Activated T-cell treated with anti-CD3 and anti-CD28 coated beads, Interleukin-2, amount 50 U/mL, for 48 hours (primary cell): ENCODE results near the gene PATE2.

ENCODE experiments used
- DNase-seq, 2 experiments: peaks; one replicate each; pipeline ENCODE4 v3.0.0-alpha.2; 2020

Gene PATE2

GRCh38 chr11:125778728-125779127 is at the start of gene PATE2:
Gene PATE2, minus strand, starts transcription at chr11:125778828. Its CDS starts 55 bp downstream, at chr11:125778773.
- no peak for DNase-seq

DNA sequence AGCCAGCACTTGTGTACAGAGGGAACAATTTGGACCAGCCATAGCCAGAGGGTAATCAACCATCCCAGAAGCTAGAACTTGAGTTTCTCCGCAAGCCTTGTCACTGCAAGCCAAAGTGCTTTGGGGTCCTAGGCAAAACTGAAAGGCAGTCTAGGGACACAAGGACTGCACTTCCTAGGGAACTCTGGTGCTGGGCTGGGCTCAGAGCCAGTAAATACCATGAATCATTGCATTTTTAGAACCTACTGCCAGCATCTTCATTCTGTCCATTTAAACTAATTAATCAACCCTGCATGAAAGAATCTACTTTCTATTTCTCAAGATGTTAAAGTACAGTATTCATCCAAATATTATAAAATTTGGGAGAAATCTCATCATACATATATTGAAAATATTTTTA is 29.3 kb upstream of the PATE2 start:
- no peak for DNase-seq

DNA sequence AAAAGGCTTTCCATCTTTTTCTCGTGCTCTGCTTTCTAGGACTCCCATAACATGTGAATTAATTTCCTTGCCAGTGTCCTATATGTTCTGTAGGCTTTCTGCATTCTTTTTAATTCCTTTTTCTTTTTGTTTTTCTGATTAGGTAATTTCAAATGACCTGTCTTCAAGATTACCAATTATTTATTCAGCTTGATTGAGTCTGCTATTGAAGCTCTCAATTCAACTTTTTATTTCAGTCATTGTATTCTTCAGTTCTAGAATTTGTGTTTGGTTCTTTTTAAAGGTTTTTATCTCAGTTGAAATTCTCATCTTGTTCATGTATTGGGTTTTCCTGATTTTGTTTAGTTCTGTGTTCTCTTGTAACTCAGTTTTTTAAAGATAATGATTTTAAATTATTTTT is 23.8 kb upstream of the PATE2 start:
- DNase-seq, result no peak

- no peak for DNase-seq
Measured at GRCh38 chr11:125799808-125800207, 21.2 kb upstream of the PATE2 start.

- no peak for DNase-seq
Measured at GRCh38 chr11:125797641-125798040, 19.0 kb upstream of the PATE2 start.

DNA sequence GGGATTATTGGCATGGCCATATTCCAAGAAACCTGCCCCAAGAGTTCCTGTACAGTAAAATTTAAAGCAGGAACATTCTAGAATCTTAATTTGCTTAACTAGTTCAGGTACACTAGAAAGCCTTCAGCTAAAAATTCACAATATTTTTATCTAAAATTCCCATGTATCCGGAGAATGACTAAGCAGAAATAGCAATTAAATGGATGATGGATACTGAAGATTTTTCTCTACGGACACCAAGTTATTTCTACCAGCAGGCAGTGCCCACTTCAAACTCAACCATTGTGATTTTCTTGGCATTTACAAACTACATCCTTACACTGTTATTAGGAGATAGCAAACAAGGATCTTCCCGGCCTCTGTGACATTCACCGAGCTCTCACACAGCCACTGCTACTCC is 12.2 kb upstream of the PATE2 start:
- DNase-seq, result no peak

DNA sequence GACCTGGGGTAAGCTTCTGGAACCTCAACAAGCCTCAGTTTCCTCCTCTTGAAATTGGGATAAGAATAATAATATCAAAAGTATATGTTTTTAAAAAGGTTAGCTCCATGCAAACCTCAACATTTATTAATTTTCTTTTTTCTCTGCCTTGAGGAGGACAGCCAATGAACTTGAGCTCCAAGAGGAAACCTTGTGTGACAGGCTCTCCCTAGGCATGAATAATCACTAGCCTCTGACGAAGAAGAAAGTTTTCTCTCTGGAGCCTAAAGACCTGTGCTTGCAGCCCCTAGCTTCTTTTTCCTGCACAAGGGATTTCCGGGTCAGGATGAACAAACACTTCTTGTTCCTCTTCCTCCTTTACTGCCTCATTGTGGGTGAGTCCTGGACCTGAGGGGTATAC is 9.2 kb upstream of the PATE2 start, which contains the start of gene PATE3:
Gene PATE3, plus strand, starts transcription at position 301 of the 400 bp plus-strand sequence. Its CDS starts 25 bp downstream, at position 326.
- DNase-seq, result no peak

GRCh38 chr11:125784678-125785077 is 6.0 kb upstream of the PATE2 start:
- DNase-seq, result no peak

GRCh38 chr11:125777309-125777708 is 1.3 kb downstream of the PATE2 start:
- no peak for DNase-seq

GRCh38 chr11:125773516-125773915 is 5.1 kb downstream of the PATE2 start:
- DNase-seq, result no peak

GRCh38 chr11:125772834-125773505 is 5.7 kb downstream of the PATE2 start:
- DNase-seq, result no peak

- no peak for DNase-seq
Measured at GRCh38 chr11:125770583-125770982, 8.0 kb downstream of the PATE2 start.

DNA sequence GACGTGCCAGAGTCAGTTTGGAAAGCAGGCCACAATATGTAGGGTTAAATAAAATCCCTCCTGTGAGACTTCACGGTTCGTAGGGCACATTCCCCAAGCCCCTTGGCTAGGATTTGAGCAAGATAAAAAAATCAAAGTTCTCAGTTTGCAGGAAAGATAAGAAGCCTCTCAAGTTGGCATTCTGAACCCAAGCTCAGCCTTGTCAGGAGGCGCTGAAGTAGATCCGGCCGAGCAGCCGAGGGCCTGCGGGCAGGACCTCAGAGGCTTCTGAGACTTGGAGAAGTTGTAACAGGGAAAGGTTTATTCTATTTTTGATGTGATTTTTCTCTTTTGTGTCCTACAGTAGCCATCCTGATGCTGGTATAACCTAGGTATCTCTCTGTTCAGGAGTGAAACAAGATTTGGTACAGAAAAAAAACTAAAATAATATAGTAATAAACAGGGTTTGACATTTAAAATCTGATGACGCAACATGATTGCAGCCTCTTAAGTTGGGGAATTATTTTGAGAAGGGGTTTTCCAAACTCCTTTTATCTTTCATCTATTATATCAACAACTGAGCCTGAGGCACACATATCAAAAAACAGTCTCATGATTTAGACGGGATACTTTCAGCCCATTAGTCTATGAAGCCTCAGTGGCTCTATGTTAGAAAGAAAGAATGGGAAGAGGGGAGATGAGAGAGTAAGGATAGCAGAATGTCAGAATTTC is 10.1 kb downstream of the PATE2 start:
- no peak for DNase-seq

DNA sequence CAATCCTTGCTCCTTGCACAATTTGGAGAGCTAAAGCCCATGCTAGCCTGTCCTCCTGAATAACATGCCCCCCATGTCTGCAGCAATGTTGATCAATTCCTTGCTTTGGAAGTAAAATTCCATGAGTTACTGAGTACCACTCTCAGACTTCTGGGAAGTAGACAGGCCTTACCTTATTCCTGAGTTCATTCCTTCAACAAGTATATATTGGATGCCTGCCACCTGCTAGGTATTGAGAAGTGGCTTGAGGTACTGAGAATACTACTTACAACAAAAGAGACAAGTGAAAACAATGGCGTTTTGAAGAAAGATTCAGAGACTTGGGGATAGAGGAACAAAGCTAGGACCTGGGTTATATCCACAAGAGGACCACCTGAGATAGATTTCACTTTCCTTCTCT is 12.4 kb downstream of the PATE2 start:
- no peak for DNase-seq

DNA sequence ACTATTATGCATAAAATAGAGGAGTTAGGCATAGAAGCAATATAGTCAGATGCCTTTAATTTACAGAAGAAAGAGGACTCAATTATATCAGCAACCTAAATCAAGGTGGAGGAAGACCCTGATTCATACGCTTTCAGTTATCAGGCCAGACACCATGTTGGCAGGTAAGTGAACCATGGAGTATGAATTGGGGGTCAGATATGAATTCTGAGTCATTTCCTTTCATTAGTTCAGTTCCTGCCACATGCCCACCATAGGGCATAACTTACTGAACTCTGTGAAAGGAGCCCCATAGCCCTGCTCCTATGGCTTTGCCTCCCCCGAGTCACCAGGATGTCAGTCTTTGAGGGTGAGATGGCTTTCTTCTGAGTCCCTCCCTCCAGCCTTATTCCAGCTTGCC is 15.1 kb downstream of the PATE2 start:
- no peak for DNase-seq

- DNase-seq, result no peak
Measured at GRCh38 chr11:125762445-125762844, 16.2 kb downstream of the PATE2 start.

- DNase-seq, result no peak
Measured at GRCh38 chr11:125756050-125756449, 22.6 kb downstream of the PATE2 start.

DNA sequence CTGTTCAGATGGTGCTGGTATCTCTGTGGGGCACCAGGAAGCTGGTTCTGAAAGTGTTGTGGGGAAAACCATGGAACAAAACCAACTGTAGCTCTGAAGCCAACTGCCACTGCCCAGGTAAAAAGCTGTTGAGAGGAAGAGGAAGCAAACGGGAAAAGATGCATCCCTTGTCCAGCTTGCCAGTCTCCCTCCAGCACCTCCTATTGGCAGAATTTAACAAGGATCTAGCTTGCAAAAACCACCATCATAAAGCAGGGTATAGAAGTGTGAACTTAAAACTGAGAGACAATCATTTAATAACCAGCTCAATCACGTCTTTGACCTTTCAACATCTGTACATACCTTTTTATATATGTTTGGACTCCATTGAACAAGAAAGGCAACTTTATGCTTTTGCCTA is 28.0 kb downstream of the PATE2 start:
- DNase-seq, result no peak

GRCh38 chr11:125745979-125746378 is 32.6 kb downstream of the PATE2 start, which contains the start of gene PATE1:
Gene PATE1, plus strand, starts transcription at chr11:125746279. Its CDS starts 26 bp downstream, at chr11:125746305.
- no peak for DNase-seq

- DNase-seq, result no peak
Measured at GRCh38 chr11:125743681-125744080, 34.9 kb downstream of the PATE2 start.

GRCh38 chr11:125740617-125741016 is 38.0 kb downstream of the PATE2 start:
- no peak for DNase-seq

DNA sequence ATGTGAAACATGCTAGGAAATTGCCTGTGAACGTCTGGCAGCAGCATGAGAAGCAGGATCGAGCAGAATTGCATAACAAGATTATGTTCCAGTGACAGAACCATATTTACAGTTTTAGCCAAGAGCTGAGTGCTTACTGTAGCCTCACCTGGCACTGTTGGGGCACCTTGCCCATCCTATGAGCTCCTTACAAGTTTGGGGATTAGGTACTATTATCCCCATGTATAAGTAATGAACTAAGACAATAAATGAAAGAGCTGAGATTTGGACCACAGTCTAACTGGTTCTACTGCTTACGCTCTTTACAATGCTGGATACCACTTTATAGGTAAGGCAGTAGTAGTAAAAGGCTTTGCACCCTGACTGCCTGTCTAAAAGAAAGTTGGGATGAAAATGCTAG is 49.7 kb downstream of the PATE2 start:
- DNase-seq, result no peak
